ENCODE results near the gene RNGTT. TPM values are rescaled to one million over a fixed set of nuclear protein-coding genes. Genes with fewer than 3 reads are reported as not detected.
"Not testable (repeated sequence)": the region's sequence is repeated elsewhere in the genome, so short reads cannot be mapped to it uniquely, and the experiment has no call there.

Gene RNGTT
- total RNA-seq, 2 donors from 2014 or later = 7.8 to 11.4 TPM

DNA sequence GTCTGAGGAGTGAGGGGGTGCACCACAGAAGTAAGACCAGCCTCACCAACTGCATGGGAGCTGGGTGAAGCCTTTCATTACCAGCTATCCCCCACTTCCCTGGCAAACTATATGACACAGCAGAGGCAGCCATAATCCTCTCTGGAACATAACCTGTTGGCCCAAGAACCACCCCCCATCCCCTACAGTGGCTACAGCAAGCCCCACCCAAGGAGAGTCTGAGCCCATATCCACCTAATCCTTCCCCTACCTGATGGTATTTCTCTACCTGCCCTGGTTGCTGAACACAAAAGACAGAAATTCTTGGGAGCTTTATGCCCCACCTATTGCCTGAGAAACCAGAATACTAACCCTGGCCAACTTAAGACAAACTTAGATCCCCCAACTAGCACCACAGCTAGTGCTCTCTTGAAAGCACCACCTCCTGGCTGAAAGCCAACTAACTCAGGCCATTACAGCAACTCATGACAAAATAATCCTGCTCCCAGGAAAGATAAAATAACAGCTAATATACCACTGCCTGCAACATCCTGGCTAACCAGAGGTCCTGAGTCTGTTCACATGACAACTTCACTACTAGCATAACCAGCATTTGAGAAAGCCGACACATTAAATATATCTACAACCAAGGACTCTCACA lies 11.2 kb downstream of the RNGTT start:
- no peaks in the 10 kb centered on the region for H3K27me3 ChIP-seq
- H3K4me1 ChIP-seq = no peaks in the 10 kb centered on the region
- no peak for DNase-seq
- no peaks in the 10 kb centered on the region for H3K36me3 ChIP-seq
- H3K4me3 ChIP-seq = no peak overlapping the region
- intact Hi-C loops (cut with DNase I) = no loop called here
- H3K9me3 ChIP-seq = no peaks in the 10 kb centered on the region
- TF ChIP-seq CTCF (IDR thresholded peaks at IDR 0.05) = no peak
- H3K9ac ChIP-seq (ENCODE audit: low read depth in 2 of 2, low read length in 2 of 2) = no peak overlapping the region
- no peak overlapping the region for H3K27ac ChIP-seq

- Histone ChIP-seq H3K27me3 (no peaks in the 10 kb centered on the region), H3K27ac (no peak overlapping the region), H3K9me3 (no peaks in the 10 kb centered on the region), H3K9ac (ENCODE audit: low read depth in 2 of 2, low read length in 2 of 2) (no peak overlapping the region), H3K4me3 (no peak overlapping the region), H3K36me3 (no peaks in the 10 kb centered on the region), H3K4me1 (no peaks in the 10 kb centered on the region)
- intact Hi-C loops (cut with DNase I) = no loop called here
- no peak for TF ChIP-seq CTCF (IDR thresholded peaks at IDR 0.05)
- DNase-seq = no peak
These were observed 17.9 kb downstream of the RNGTT start for GRCh38 chr6:88945415-88946008.

DNA sequence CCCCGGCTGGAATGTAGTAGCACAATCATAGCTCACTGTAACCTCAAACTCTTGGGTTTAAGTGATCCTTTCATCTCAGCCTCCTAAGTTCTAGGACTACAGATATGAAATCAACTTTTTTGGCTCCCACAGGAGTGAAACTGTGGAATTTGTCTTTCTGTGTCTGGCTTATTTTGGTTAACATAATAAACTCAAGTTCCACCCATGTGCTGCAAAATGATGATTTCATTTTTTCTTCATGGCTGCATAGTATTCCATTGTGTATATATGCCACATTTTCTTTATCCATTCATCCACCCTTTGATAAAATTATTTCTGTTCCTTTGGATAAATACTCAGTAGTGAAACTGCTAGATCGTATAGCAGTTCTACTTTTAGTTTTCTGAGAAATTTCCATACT lies 29.9 kb downstream of the RNGTT start:
- no peak for DNase-seq
- Histone ChIP-seq H3K9ac (ENCODE audit: low read depth in 2 of 2, low read length in 2 of 2) (no peak overlapping the region), H3K36me3 (no peaks in the 10 kb centered on the region), H3K4me3 (no peak overlapping the region), H3K9me3 (no peaks in the 10 kb centered on the region), H3K27me3 (no peaks in the 10 kb centered on the region), H3K4me1 (no peaks in the 10 kb centered on the region), H3K27ac (no peak overlapping the region)
- TF ChIP-seq CTCF (IDR thresholded peaks at IDR 0.05) = no peak
- intact Hi-C loops (cut with DNase I) = no loop called here

DNA sequence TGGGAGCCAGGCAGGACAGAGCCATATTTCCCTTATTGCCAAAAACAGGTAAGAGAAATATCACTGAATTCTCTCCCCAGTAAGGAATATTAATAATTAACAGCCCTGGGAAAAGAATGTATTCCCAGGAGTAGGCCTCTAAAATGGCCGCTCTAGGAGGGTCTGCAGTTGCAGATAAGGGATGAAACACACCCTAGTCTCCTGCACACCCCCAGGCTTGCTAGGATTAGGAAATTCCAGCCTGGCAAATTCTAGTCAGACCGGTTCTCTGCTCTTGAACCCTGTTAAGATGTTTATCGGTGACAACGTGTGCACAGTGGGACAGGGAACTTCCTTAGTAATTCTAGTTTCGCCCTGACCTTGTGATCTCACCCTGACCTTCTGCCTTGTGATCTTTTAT lies 31.4 kb downstream of the RNGTT start:
- H3K4me1 ChIP-seq; intact Hi-C loops (cut with DNase I); H3K4me3 ChIP-seq; H3K36me3 ChIP-seq; H3K27me3 ChIP-seq; H3K27ac ChIP-seq; DNase-seq; H3K9ac ChIP-seq (ENCODE audit: low read depth in 2 of 2, low read length in 2 of 2); H3K9me3 ChIP-seq: not testable (repeated sequence)

DNA sequence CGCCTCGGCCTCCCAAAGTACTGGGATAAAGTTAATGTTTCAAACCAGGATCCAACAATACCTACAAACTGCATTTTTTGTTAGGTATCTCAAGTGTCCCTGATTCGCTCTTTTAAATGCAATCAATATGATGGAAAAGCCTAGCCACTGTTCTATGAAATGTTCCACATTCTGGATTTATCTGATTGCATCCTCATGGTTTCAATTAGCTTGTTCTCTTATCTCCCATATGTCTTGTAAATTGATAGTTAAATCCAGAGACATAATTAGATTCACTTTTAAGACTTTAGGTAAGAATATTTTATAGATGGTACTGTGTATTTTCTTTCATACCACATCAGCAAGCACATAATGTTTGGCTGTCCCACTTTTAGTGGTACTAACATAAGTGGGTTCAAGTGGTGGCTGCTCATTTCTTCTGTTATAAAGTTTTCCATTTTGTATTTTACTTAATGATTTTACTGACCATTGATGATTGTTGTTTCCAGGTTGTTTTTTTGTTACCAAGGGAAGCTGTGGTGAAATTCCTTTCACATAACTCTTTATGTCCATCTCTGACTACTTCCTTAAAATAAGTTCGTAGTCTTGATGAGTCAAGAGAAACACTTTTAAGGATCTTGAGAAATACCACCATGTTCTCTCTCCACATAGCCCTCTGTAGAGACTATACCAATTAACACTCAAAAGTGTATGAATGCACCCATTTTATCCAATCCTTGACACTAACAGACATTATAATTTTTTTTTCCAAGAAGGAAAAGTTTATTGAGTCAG lies 40.5 kb downstream of the RNGTT start:
- Histone ChIP-seq H3K4me3 (no peak overlapping the region), H3K27me3 (no peaks in the 10 kb centered on the region), H3K27ac (no peak overlapping the region), H3K9ac (ENCODE audit: low read depth in 2 of 2, low read length in 2 of 2) (no peak overlapping the region), H3K4me1 (no peaks in the 10 kb centered on the region), H3K36me3 (no peaks in the 10 kb centered on the region), H3K9me3 (no peaks in the 10 kb centered on the region)
- no peak for DNase-seq
- no peak for TF ChIP-seq CTCF (IDR thresholded peaks at IDR 0.05)
- intact Hi-C loops (cut with DNase I) = no loop called here

- Histone ChIP-seq H3K4me3 (no peak overlapping the region), H3K27ac (no peak overlapping the region), H3K36me3 (no peaks in the 10 kb centered on the region), H3K9ac (ENCODE audit: low read depth in 2 of 2, low read length in 2 of 2) (no peak overlapping the region), H3K4me1 (no peaks in the 10 kb centered on the region), H3K9me3 (no peaks in the 10 kb centered on the region), H3K27me3 (no peaks in the 10 kb centered on the region)
- intact Hi-C loops (cut with DNase I) = no loop called here
- no peak for TF ChIP-seq CTCF (IDR thresholded peaks at IDR 0.05)
- no peak for DNase-seq
These were observed 41.7 kb downstream of the RNGTT start for GRCh38 chr6:88921734-88922133.

Measured in colonic mucosa (tissue), 4 donors.